ENCODE data around the gene POU3F1. TPM values are rescaled to one million over a fixed set of nuclear protein-coding genes. Genes with fewer than 3 reads are reported as not detected.

POU3F1 gene
- total RNA-seq, 1 donor from 2014 or later: not detected

DNA sequence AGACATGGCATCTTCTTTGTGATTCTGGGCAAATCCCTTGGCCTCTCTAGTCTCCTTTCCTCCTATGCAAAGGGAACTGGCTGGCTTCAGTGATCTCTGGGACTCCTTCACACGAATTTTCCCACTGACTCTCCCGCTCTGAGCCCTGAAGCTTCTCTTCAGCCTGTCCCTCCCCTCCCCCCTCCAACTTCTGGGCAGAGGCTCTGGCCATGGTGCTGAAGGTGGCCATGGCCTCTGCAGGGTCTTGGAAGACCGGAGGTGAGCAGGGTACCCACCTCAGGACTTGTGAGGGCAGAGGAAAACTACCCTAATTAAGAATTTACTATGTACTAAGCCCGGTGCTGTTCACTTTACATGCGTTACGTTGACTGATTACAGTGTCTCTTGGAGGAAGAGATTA lies 29.4 kb upstream of the POU3F1 start:
- intact Hi-C loops (cut with micrococcal nuclease): no loop called here
- DNase-seq (peak; percentile 37), ATAC-seq (peak; percentile 56)

DNA sequence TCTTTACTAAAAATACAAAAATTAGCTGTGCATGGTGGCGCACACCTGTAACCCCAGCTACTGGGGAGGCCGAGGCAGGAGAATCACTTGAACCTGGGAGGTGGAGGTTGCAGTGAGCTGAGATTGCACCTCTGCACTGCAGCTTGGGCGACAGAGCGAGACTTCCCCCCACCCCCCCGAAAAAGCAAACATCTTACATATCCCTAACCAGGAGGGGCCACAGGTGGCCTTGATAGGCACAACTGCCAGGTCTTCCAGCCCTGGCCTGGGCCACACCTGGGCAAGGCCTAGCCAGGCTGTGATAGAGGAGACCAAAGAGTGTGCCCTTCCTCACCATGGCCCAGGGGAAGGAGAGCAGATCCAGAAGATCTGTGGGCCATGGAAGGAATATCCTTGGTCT lies 28.6 kb upstream of the POU3F1 start:
- DNase-seq: no peak
- intact Hi-C loops (cut with micrococcal nuclease): no loop called here
- ATAC-seq: no peak

DNA sequence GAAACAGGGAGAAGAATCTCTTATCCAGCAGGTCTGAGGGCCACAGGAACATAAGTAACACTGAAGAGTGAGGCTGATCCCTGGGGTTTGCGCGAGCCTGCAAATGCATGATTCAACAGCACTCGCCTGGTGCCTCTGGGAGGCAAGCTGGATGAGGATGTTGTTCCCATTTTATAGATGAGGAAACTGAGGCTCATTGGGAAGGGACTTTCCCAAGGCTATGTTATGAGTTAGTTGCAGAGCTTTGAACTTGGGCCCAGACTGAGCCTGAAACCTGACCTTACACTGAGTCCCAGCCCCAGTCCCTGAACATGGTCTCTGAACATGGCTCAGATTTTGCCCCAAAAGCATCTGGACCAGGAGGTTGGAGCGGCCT lies 27.7 kb upstream of the POU3F1 start:
- DNase-seq (no peak), ATAC-seq (no peak)
- intact Hi-C loops (cut with micrococcal nuclease): no loop called here

DNA sequence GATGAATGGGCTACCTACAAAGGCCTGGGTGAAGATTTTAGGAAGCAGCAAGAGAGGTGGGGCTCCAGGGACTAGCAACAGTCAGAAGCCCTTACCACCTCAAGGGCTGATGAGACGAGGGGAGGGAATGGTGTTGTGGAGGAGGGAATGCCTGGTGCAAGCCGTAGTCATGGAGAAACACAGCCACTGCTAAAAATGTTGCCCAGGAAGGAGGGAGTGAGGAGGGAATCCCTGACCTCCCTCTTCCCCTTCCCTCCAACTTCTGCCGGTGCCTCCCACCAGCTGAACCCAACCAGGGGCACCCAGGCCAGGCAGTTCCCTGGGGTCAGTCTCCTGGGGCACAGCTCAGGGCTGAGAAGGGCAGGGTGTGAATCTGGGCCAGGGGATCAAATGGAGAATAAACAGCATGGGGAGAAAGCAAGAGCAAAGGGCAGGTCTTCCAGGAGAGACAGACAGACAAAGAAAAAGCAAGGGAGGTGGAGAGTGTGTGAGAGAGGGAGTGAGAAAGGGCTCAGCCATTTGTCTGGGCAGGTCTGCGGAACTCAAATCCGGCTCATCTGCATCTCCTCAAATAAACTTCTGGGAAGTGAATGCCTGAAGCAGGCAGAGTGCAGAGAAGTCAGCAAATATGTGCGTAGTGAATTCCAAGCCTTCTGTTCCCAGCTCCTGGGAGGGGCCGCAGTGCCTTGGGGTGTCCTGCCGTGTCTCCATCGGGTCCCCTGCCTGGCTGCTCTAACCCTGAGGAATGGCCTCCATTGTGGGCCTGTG lies 27.1 kb upstream of the POU3F1 start:
- ATAC-seq: no peak

DNA sequence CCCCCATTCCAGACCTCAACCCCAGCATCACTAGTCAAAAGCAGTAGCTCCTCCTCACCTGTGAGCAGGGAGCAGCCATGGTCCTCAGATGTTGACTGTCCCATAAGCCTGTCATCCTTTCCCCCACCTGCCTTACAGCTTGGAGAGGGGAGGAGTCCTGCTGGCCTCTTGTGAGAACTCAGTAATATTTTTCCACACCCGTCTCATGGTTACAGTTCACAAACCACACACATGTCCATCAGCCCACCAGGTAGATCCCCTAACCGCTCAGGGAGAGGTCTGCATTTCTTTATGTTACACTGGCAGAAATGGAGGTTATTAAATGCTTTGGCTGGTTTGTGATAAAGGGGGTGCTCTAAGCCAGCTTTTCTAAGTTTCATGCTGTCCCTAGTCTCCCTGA lies 26.3 kb upstream of the POU3F1 start:
- DNase-seq (no peak), ATAC-seq (no peak)
- intact Hi-C loops (cut with micrococcal nuclease): no loop called here

More for the DNA sequence above, 27.1 kb upstream of the POU3F1 start:
- no peak for DNase-seq
- intact Hi-C loops (cut with micrococcal nuclease): no loop called here

DNA sequence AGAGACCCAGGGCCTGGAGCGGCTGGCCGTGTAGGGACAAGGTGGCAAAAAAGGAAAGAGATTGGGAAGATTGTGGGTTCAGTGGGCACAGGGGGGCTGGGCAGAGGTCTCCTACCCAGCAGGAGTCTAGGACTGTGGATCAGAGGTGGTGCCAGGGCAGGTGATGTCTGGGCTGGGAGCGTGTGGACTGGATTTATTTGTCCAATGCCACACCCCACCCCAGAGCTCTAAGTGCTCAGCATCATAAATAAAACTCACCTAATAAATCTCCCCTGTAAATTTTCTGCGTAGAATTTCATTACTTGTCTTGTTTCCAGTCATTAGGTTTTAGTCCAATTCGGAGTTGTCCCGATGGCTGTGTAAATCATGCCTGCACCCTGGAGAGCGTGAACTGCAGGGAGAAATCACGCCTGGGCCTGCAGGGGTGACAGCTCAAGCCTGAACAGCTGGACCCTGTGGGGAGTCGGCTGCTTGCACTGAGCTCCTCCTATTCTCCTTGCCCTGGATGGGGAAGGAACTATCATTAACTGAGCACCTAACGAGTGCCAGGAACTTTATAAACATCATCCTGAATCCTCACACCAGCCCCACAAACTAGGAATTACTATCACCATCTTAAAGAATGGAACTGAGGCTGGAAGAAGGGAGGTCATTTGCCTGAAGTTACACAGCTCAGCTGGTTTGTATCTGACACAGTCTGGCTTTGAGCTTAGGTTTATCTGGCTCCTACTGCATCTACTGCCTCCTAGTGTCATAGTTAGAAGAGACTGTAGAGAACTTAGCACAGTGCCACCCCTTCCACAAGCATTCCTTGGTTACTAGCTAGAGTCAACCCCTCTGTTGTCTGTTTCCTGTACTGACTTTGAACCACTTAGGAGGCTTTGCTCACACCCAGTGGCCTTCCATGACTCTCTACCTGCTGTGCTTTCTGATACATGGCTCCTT lies 25.0 kb upstream of the POU3F1 start:
- intact Hi-C loops (cut with micrococcal nuclease): no loop called here
- ATAC-seq (peak; percentile 34), DNase-seq (no peak)

DNA sequence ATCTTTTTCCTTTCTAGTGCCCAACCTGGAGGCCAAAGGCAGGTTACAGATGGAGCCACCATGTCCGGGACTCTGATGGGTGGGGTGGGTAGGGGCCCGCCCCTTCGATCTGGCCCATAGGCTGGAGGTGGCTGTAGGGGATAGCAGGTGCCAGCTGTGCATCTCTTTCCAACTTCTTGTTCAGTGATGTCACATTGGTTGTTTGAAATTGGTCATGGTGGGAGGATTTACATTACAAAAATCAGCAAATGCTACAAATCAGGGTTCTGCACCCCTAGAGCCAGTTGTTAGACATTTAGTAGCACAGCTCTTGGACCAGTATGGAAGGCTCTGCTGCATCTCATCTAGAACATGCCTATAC lies 22.4 kb upstream of the POU3F1 start:
- intact Hi-C loops (cut with micrococcal nuclease): no loop called here
- DNase-seq (no peak), ATAC-seq (no peak)

DNA sequence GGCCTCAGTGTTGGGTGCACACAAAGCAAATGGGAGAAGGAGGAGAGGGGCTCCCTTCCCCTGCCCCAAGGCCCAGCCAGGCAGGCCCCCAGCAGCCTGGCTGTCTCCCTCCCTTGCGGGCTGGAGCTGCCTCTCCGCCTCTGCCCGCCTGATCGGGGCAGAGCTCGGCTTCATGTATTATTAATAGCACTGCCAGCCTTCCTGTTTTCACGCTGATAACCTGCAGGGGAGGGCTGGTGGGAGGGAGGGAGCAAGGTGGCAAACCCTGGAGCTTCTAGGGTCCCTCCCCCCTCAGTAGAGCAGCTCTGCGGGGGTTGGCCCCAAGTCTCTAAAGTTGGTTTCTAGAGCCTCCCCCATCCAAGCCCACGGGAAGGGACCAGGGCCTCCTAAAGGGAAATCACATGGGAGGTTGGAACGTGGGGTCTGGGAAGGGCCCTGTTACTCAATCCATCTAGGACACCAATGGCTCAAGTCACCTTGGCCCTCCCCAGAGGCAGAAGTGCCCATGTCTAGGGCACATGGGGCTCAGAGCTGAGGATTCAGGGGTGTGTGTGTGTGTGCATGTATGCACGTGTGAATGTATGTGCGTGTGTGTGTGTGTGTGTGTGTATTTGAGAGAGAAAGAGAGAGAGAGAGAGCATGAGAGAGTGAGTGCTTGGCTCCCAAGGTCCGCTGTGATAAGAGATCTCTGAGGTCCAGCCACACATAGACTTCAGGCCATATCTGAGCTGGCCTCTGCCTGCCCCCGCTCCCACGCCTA lies 21.8 kb upstream of the POU3F1 start:
- intact Hi-C loops (cut with micrococcal nuclease): no loop called here
- ATAC-seq: peak; percentile 41
- no peak for DNase-seq

DNA sequence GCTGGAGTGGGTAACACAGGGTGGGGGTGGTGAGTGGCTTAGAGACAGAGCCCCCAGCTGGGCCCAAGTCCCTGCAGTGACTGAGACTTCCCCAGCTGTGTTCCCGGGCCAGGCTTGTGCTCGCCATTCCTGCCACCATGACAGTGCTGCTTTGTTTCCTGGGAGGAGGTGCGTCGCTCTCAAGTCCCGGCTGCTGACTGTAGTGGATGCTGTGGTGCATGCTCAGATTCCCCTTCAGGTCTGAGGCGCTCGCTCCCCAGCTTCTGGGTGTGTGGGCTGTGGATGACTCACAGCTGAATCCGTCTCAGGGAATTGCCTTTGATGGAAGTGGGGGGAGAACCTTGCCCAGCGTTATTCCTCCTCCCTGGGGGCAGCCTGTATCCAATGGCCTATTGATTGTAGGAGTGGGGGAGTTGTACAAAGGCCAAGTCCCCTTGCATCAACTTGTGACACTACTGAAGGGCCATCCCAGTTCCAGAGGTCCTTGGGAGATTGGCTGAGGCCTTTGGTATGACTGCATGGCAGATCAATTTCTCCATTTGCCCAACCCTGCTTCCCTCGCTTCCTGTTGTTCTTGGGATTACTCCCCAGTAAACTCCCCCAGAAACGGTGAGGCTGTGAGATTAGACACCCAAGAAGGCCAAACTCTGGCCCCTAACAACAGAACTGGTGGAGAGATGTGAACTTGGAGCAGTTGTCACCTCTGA lies 17.8 kb upstream of the POU3F1 start:
- intact Hi-C loops (cut with micrococcal nuclease): no loop called here
- DNase-seq (no peak), ATAC-seq (no peak)

DNA sequence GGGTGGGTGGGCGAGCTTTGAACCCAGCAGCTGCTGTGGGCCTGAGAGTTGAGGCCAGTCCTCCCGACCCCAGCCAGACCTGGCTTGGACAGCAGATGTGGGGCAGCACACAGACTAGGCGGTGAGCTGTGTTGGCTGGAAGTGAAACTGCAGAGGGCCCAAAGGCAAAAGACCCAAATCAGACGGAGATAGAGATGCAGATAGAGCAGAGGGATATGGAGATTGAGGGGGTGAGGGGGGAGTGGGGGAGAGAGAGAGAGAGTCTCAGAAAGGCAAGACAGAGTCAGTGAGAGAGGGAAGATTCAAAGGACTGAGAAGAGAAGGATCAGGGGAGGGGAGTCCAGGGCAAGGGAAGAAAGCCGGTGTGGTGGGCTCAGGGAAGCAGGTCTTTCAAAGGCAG lies 17.0 kb upstream of the POU3F1 start:
- no peak for ATAC-seq
- intact Hi-C loops (cut with micrococcal nuclease): no loop called here
- DNase-seq: no peak

DNA sequence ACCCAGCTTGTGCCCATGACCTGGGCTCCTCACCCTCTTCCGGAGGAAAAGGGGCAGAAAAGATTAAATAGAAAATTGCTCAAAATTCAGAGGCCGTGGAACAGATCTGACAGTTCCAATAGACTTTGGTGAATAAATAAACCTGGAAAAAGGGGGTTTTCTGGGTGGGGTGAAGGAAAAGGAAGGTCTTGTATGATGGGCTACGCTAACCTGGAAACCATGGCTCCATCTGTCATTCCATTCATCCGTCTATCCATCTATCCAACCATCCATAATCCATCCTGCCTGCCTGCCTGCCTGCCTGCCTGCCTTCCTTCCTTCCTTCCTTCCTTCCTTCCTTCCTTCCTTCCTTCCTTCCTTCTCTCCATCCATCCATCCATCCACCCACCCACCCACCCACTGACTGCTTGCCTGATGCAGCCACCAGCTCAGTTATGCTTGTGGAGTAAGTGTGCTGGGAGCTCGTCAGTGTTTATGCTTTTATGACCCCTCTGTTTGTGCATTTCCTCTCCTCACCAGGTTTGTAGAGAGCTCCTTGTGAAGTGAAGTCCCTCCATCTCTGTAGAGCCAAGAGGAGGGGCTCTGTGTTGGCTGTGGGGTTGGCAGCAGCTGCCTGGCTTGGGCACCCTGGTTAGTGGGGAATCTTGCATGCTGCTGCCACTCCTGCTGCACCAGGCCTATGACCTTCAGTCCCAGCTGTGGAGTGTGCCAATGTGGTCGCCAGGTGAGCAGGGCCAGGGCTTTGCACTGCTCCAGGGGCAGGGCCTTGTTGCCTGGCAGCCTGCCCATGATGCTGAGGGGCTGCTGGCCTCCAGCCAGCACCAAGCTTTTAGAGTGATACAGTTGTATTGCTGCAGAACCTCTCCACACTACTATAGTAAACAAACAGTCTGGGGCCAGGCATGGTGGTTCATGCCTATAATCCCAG lies 16.0 kb upstream of the POU3F1 start:
- ATAC-seq (no peak), DNase-seq (no peak)
- intact Hi-C loops (cut with micrococcal nuclease): no loop called here

DNA sequence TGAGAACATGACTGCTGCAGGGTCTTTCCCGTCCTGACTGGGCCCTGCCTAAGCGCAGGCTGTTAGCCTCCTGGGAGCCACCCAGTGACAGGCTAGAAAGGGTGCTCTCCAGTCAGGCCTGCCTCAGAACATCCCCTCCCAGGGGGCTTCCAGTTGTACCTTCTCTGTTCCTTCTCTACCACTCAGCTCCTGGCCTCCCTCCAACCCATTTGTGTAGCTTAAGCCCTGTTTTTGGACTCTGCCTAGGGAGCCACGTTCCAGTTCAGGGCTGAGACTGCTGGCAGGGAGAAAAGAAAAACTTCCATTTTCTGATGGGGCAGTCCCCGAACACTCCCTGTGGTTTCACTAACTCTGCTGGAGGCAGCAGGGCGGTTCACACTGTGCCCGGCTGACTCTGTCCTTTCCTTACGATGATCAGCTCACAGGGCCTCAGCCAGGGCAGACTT lies 15.3 kb upstream of the POU3F1 start:
- no peak for ATAC-seq
- DNase-seq: no peak
- intact Hi-C loops (cut with micrococcal nuclease): no loop called here

DNA sequence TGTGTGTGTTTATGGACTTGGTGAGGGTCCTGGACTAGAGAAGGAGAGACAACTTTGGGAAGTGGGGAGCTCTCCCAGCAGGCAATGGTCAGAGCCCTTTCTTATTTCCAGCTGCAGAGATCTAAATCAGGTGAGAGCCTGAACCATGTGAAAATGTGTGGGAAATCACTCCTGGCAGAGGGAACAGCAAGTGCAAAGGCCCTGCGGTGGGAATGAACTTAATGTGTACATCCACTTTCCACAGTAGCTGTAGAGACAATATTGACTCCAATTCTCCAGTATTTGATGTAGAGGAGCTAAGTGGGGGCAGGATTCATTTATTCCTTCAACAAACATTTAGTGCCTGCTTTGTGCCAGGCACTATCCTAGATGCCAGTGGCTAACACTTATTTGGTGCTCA lies 14.7 kb upstream of the POU3F1 start:
- DNase-seq: no peak
- ATAC-seq: no peak
- intact Hi-C loops (cut with micrococcal nuclease): no loop called here

DNA sequence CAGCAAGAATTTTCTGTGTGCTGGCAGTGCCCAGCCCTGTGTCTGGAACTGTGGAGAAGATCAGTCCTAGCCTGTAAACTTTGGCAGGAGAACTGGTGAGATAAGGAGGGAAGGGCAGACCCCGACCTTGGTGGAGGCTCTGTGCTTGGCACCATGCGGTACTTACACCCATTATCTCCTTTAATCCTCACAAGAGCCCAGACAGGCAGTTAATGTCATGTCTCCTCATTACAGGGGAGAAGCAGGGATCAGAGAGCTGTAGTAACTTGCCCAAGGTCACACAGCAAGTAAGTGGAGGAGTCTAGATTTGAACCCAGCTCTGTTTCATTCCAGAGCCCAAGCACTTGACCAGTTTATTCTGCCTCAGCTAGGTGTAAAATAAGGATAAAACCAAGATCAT lies 13.9 kb upstream of the POU3F1 start:
- intact Hi-C loops (cut with micrococcal nuclease): no loop called here
- ATAC-seq (peak; percentile 48), DNase-seq (no peak)

DNA sequence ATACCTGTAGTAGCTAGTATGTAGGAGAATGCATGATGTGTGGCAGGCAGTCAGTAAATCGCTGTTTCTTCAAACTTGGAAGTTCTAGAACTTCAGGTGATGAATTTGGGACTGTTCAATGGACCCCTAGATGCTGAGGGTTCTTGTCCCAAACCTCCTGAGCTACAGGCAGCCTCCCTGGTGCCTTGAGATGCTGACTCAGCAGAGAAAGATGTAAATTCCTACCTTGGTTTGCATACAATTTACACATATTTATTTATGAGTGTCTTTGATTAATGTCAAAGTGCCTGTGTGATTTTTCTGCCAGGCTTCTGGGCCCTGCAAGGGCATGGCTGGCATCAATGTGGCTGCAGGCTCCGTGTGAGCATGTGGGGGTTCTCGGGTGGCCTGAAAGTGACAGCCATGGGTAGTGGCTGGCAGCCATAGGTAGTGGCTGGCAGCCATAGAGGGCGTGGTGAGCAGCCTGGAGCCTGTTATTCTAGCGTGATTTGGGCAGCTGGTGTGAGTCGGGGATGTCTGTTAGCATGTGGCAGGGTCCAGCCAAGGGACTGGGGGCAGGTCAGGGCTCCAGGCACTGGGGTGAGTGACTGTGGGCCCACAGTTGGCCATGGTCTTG lies 13.2 kb upstream of the POU3F1 start:
- no peak for DNase-seq
- ATAC-seq: peak; percentile 48
- intact Hi-C loops (cut with micrococcal nuclease): no loop called here

DNA sequence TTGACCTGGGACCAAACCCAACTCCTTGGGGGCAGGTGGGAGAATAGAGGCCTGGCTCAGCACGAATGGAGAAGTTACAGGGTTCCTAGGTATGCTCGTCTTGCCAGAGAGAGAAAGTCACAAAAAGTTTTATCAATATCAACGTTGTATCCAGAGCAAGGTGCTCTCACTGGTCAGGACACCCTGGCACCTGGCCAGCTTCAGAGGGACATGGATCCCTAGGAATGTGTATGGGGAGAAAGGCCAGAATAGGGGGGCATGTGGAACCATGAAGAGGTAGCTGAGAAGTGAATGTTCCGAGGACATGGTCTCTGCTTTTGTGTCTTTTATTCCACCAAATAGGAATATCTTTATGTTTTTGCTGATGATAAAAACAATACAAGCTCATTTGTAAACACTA lies 9.4 kb upstream of the POU3F1 start:
- intact Hi-C loops (cut with micrococcal nuclease): no loop called here
- DNase-seq: no peak
- ATAC-seq: no peak

DNA sequence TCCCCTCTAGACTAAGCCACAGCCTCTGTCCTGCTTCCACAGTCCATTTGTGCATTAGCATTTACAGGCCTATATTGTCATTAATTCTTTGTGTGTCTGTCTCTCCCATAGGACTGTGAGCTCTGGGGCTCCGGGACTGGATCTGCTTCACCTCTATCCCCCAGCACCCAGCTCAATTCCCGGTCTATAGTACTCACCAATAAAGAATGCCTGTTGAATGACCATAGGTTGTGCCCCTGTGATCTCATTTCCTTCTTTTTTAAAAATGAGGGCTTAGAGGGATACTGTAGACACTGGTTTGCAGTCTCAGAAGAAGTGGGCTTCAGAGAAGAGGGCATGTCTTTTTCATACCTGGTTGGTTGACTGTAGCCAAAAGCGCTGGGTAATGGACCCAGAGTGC lies 8.8 kb upstream of the POU3F1 start:
- no peak for ATAC-seq
- no peak for DNase-seq
- intact Hi-C loops (cut with micrococcal nuclease): no loop called here

All from left ventricle myocardium superior (tissue), 1 donor.